Activated naive CD4-positive, alpha-beta T cell treated with anti-CD3 and anti-CD28 coated beads for 36 hours (primary cell): Measurements from ENCODE around the gene APOL1. TPM values are rescaled to one million over a fixed set of nuclear protein-coding genes. Genes with fewer than 3 reads are reported as not detected.
A peak's percentile ranks its signal among the peaks of the same experiment; 100 is the strongest.
"Not testable (repeated sequence)": the region's sequence is repeated elsewhere in the genome, so short reads cannot be mapped to it uniquely, and the experiment has no call there.

Experiments
- CTCF ChIA-PET: fragments of 350-600 bp; sonication (Branson Sonifier 250); formaldehyde crosslinking; loops from one replicate; lab custom pipeline; 2021; ENCODE audit warnings: antibody characterized with exemption; lab: Charles Lee
- DNase-seq: peaks from one replicate; pipeline ENCODE4 v3.0.0-alpha.2; 2020
- H3K27ac Mint-ChIP-seq: one replicate; pipeline ENCODE4 v1.8.0; 2021; ENCODE audit warnings: mild to moderate bottlenecking, mixed read lengths
- H3K27me3 Mint-ChIP-seq: one replicate; pipeline ENCODE4 v1.8.0; 2021; ENCODE audit warnings: low read depth, mixed read lengths
- H3K36me3 Mint-ChIP-seq: one replicate; pipeline ENCODE4 v1.8.0; 2021; ENCODE audit warnings: low read depth, mixed read lengths
- H3K4me1 Mint-ChIP-seq: one replicate; pipeline ENCODE4 v1.8.0; 2021; ENCODE audit warnings: low read depth, mixed read lengths
- H3K4me3 Mint-ChIP-seq: one replicate; pipeline ENCODE4 v1.8.0; 2021; ENCODE audit warnings: mild to moderate bottlenecking, moderate library complexity, mixed read lengths
- H3K9me3 Mint-ChIP-seq: one replicate; pipeline ENCODE4 v1.8.0; 2021; ENCODE audit warnings: mixed read lengths
- intact Hi-C: fragments of 100-400 bp; cut with micrococcal nuclease; formaldehyde crosslinking; loops from one replicate; pipeline ENCODE4 v1.15.1; 2023
- total RNA-seq, 2 experiments: library from RNA; stranded (reverse); gene quantifications; one replicate each; pipeline ENCODE4 v1.2.3, GENCODE V29; 2021

APOL1 gene
- total RNA-seq, 2 experiments from 2014 or later = 17.4 to 22.0 TPM

GRCh38 chr22:36262307-36262706 lies 9.4 kb downstream of the APOL1 start:
- H3K4me1 Mint-ChIP-seq = peaks cover 17% of the 10 kb centered on the region
- DNase-seq, CTCF ChIA-PET, H3K27me3 Mint-ChIP-seq, H3K27ac Mint-ChIP-seq, H3K4me3 Mint-ChIP-seq, intact Hi-C loops, H3K9me3 Mint-ChIP-seq: not testable (repeated sequence)
- H3K36me3 Mint-ChIP-seq = peaks cover 51% of the 10 kb centered on the region

- H3K27ac Mint-ChIP-seq, H3K9me3 Mint-ChIP-seq, DNase-seq, H3K4me3 Mint-ChIP-seq, CTCF ChIA-PET, H3K27me3 Mint-ChIP-seq, intact Hi-C loops: not testable (repeated sequence)
- peaks cover 50% of the 10 kb centered on the region for H3K36me3 Mint-ChIP-seq
- peaks cover 11% of the 10 kb centered on the region for H3K4me1 Mint-ChIP-seq
Observed at GRCh38 chr22:36263216-36263673, 10.3 kb downstream of the APOL1 start.

- H3K4me1 Mint-ChIP-seq, H3K27ac Mint-ChIP-seq, H3K9me3 Mint-ChIP-seq, H3K27me3 Mint-ChIP-seq, H3K4me3 Mint-ChIP-seq, DNase-seq, intact Hi-C loops: not testable (repeated sequence)
- CTCF ChIA-PET = interaction anchor here (0.6 to 1.4 kb wide), 3 partner anchors 8 to 43 kb away, joined by 3 to 6 read pairs (median 3); no protein-coding TSS in a partner anchor
- peaks cover 43% of the 10 kb centered on the region for H3K36me3 Mint-ChIP-seq
Observed at GRCh38 chr22:36263886-36264664, 11.1 kb downstream of the APOL1 start.

GRCh38 chr22:36267058-36267457 lies 14.1 kb downstream of the APOL1 start:
- Mint-ChIP-seq H3K27me3 (no peaks in the 10 kb centered on the region), H3K36me3 (peaks cover 30% of the 10 kb centered on the region), H3K27ac (no peak overlapping the region), H3K9me3 (no peaks in the 10 kb centered on the region), H3K4me3 (no peak overlapping the region), H3K4me1 (no peaks in the 10 kb centered on the region)
- CTCF ChIA-PET = no interaction called here
- no peak for DNase-seq
- intact Hi-C loops = no loop called here

- no peaks in the 10 kb centered on the region for H3K9me3 Mint-ChIP-seq
- no peak overlapping the region for H3K4me3 Mint-ChIP-seq
- peaks cover 27% of the 10 kb centered on the region for H3K36me3 Mint-ChIP-seq
- no peak for DNase-seq
- H3K27ac Mint-ChIP-seq = no peak overlapping the region
- intact Hi-C loops = no loop called here
- H3K4me1 Mint-ChIP-seq = no peaks in the 10 kb centered on the region
- CTCF ChIA-PET = no interaction called here
- H3K27me3 Mint-ChIP-seq = no peaks in the 10 kb centered on the region
Observed at GRCh38 chr22:36267896-36268485, 15.1 kb downstream of the APOL1 start.

- DNase-seq, H3K27me3 Mint-ChIP-seq, H3K27ac Mint-ChIP-seq, H3K4me3 Mint-ChIP-seq, H3K4me1 Mint-ChIP-seq, H3K9me3 Mint-ChIP-seq, intact Hi-C loops, H3K36me3 Mint-ChIP-seq: not testable (repeated sequence)
- CTCF ChIA-PET = interaction anchor here (0.7 to 0.9 kb wide), 2 partner anchors 30 to 963 kb away, joined by 3 read pairs; no protein-coding TSS in a partner anchor
Observed at GRCh38 chr22:36271231-36271630, 18.3 kb downstream of the APOL1 start.

GRCh38 chr22:36271951-36272350 lies 19.0 kb downstream of the APOL1 start:
- H3K36me3 Mint-ChIP-seq, H3K9me3 Mint-ChIP-seq, intact Hi-C loops, H3K4me1 Mint-ChIP-seq, H3K27ac Mint-ChIP-seq, H3K4me3 Mint-ChIP-seq, H3K27me3 Mint-ChIP-seq, DNase-seq: not testable (repeated sequence)
- CTCF ChIA-PET = interaction anchor here (0.6 to 0.9 kb wide), 3 partner anchors 8 to 197 kb away, joined by 3 read pairs; no protein-coding TSS in a partner anchor

GRCh38 chr22:36274531-36274930 lies 21.6 kb downstream of the APOL1 start:
- Mint-ChIP-seq H3K4me3 (no peak overlapping the region), H3K27me3 (no peaks in the 10 kb centered on the region), H3K36me3 (peaks cover 2% of the 10 kb centered on the region), H3K4me1 (peaks cover 23% of the 10 kb centered on the region), H3K27ac (no peak overlapping the region), H3K9me3 (no peaks in the 10 kb centered on the region)
- intact Hi-C loops = no loop called here
- CTCF ChIA-PET = interaction anchor here (0.9 to 1.6 kb wide), 3 partner anchors 11 to 86 kb away, joined by 3 to 7 read pairs (median 5); no protein-coding TSS in a partner anchor
- no peak for DNase-seq

- H3K4me3 Mint-ChIP-seq = no peak overlapping the region
- intact Hi-C loops = loop anchor here (1.0 to 2.0 kb wide), 2 partner anchors 39 to 82 kb away; partner anchors contain the start of gene APOL2
- CTCF ChIA-PET = interaction anchor here (0.5 to 3.2 kb wide), 22 partner anchors 10 to 905 kb away, joined by 3 to 26 read pairs (median 6); partner anchors contain the start of genes APOL1 and APOL2
Observed at GRCh38 chr22:36277482-36278291, 24.8 kb downstream of the APOL1 start.

GRCh38 chr22:36279219-36279666 lies 26.3 kb downstream of the APOL1 start:
- Mint-ChIP-seq H3K27ac (peak overlapping the region; percentile 9), H3K4me1 (peaks cover 23% of the 10 kb centered on the region), H3K4me3 (no peak overlapping the region), H3K9me3 (no peaks in the 10 kb centered on the region), H3K36me3 (peaks cover 25% of the 10 kb centered on the region), H3K27me3 (no peaks in the 10 kb centered on the region)
- DNase-seq = no peak
- CTCF ChIA-PET = interaction anchor here (1.1 to 3.2 kb wide), 12 partner anchors 8 to 197 kb away, joined by 3 to 26 read pairs (median 6); partner anchors contain the start of gene APOL2
- intact Hi-C loops = no loop called here

More at GRCh38 chr22:36277482-36278291, 24.8 kb downstream of the APOL1 start:
- Mint-ChIP-seq H3K27ac (peak overlapping the region; percentile 58), H3K4me1 (peaks cover 23% of the 10 kb centered on the region), H3K27me3 (no peaks in the 10 kb centered on the region), H3K9me3 (no peaks in the 10 kb centered on the region), H3K36me3 (peaks cover 14% of the 10 kb centered on the region)
- DNase-seq = peak; percentile 81

- CTCF ChIA-PET = interaction anchor here (0.6 to 1.4 kb wide), 4 partner anchors 20 to 201 kb away, joined by 3 to 8 read pairs (median 4); partner anchors contain the start of gene TXN2
- no peak overlapping the region for H3K4me3 Mint-ChIP-seq
- H3K36me3 Mint-ChIP-seq = peaks cover 28% of the 10 kb centered on the region
- intact Hi-C loops = no loop called here
- H3K4me1 Mint-ChIP-seq = peaks cover 21% of the 10 kb centered on the region
- DNase-seq = no peak
- H3K27me3 Mint-ChIP-seq = no peaks in the 10 kb centered on the region
- H3K27ac Mint-ChIP-seq = no peak overlapping the region
- no peaks in the 10 kb centered on the region for H3K9me3 Mint-ChIP-seq
Observed at GRCh38 chr22:36280379-36280778, 27.4 kb downstream of the APOL1 start.
